Astrocyte of the cerebellum (primary cell): ENCODE results near the gene PRR32.
"Not testable (repeated sequence)": the region's sequence is repeated elsewhere in the genome, so short reads cannot be mapped to it uniquely, and the experiment has no call there.

Source experiments
- DNase-seq: peaks from one replicate; pipeline ENCODE4 v3.0.0-alpha.2; 2011; ENCODE audit warnings: low read depth
- H3K4me3 ChIP-seq: 2 replicates; pipeline ENCODE4 v1.5.1; 2011; ENCODE audit warnings: mild to moderate bottlenecking, low read depth, low read length, moderate library complexity
- in situ Hi-C: cut with HindIII; loops from 2 replicates; pipeline ENCODE4 v1.10.0; 2017; ENCODE audit warnings: low sequenced_read_pairs
- TF ChIP-seq, protein P1 (sequence below): IDR thresholded peaks from 2 replicates; pipeline ENCODE4 v1.5.1; 2012; ENCODE audit warnings: low read length, low read depth, moderate library complexity, mild to moderate bottlenecking; ENCODE audit errors: missing control alignments

Gene PRR32, protein sequence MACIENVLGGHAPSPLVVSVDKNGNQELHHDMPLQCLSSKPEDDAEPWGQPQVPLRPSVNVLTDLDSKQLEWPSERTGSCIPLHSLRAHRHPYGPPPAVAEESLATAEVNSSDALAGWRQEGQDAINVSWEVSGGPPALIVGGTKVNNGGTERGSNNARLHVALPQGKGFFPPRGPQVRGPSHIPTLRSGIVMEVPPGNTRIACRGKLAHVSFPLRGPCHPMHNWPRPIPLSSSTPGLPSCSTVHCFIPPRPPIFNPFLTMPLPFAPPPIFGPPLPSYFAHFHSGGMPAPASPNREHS

DNA sequence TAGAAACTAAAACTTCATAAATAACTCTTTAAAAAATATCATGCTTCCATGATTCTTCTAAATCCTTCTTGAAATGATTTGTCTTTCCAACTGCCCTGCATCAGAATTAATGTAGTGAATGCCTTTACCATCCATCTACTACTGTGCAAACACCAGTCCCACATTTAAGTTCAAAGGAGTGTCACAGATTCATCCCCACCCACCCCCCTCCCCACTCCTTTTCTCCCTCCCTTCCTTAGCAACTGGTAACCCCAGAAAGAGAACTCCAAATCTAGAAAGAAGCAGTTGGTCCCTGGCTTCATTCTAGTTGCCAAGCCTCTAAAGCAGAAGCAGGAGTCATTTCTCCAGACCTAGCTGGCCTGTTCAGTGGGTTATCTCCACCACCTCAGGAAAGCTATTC lies at the start of gene PRR32:
TSS of gene PRR32 (plus strand) at position 301 of the 400 bp plus-strand sequence. CDS start 115 bp downstream, outside the sequence.
- H3K4me3 ChIP-seq, result no peak within 1 kb of the TSS
- in situ Hi-C loops, result no loop called here
- TF ChIP-seq, protein P1, sequence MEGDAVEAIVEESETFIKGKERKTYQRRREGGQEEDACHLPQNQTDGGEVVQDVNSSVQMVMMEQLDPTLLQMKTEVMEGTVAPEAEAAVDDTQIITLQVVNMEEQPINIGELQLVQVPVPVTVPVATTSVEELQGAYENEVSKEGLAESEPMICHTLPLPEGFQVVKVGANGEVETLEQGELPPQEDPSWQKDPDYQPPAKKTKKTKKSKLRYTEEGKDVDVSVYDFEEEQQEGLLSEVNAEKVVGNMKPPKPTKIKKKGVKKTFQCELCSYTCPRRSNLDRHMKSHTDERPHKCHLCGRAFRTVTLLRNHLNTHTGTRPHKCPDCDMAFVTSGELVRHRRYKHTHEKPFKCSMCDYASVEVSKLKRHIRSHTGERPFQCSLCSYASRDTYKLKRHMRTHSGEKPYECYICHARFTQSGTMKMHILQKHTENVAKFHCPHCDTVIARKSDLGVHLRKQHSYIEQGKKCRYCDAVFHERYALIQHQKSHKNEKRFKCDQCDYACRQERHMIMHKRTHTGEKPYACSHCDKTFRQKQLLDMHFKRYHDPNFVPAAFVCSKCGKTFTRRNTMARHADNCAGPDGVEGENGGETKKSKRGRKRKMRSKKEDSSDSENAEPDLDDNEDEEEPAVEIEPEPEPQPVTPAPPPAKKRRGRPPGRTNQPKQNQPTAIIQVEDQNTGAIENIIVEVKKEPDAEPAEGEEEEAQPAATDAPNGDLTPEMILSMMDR, result no peak
- no peak for DNase-seq

DNA sequence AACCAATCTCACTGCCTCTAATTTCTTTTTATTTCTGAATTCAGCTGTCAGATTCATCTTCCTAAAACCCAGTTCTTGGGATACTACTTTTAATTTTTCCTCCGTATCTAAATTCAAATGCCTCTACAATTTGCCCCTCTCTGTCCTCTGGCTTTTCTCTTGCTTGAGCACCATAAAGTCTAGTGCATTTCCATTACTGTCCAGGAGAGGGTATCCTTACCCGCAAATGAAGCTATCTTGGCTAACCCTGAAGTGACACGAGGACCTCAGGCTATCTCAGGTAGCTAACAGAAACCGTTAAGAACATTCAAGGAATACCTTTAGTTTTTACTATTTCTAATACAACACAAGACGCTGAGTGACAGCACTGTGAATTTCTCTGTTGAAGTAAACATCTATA lies 49.4 kb upstream of the PRR32 start:
- TF ChIP-seq, protein P1, result peak; percentile 30
- DNase-seq, result no peak
- in situ Hi-C loops, result no loop called here
- no peak overlapping the region for H3K4me3 ChIP-seq

DNA sequence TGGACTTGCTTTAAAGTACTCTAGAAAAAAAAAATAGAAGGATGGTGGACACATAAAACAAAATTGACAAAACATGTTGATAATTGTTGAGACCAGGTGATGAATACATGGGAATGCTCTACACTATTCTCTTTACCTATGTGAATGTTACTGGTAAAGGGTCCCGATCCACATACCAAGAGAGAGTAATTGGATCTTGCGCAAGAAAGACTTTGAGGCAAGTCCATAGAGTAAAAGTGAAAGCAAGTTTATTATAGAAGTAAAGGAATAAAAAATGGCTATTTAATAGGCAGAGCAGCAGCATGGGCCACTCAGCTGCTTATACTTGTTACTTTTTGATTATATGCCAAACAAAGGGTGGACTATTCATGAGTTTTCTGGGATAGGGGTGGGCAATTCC lies 34.0 kb upstream of the PRR32 start:
- H3K4me3 ChIP-seq, result no peak overlapping the region
- in situ Hi-C loops, result no loop called here
- TF ChIP-seq, protein P1, result no peak
- no peak for DNase-seq

DNA sequence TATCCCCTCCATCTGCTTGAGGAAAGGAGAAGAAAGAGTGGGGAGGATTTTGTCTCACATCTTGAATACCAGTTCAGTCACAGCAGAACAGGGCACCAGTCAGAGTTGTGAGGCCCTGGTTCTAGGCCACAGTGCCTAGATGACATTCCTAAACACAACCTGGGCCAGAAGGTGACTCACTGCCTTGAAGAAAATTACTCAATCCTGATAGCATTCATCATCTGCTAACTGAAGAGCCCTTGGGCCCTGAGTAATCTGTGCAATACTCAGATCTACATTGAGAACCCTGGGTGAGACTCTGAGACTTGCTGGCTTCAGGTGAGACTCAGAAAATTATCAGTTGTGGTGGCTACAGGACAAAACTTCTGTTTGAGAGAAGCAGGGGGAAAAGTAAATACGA lies 20.5 kb upstream of the PRR32 start:
- DNase-seq, result no peak
- TF ChIP-seq, protein P1, result no peak
- in situ Hi-C loops, result no loop called here
- no peak overlapping the region for H3K4me3 ChIP-seq

- in situ Hi-C loops, DNase-seq, H3K4me3 ChIP-seq: not testable (repeated sequence)
Observed at GRCh38 chrX:126806784-126807183, 12.7 kb upstream of the PRR32 start.

DNA sequence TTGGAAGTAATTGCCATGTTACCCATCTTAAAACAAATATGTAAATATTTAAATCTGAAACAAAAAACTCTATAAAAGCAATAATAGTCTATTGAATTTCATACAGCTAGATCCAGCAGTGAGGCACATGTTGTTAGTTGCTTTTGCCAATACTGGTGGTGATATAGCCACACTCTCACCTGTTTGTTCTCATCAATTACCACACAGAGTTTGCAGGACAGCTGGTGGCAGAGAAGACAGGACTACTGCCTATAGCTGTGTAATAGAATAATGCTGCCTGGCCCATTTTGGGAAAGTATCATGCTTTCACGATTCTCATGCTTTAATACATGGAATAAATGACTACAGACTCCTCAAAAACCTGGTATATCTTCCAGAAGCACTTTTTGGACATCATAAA lies 3.7 kb upstream of the PRR32 start:
- no peak for DNase-seq
- TF ChIP-seq, protein P1, result no peak
- no peak overlapping the region for H3K4me3 ChIP-seq
- in situ Hi-C loops, result no loop called here

DNA sequence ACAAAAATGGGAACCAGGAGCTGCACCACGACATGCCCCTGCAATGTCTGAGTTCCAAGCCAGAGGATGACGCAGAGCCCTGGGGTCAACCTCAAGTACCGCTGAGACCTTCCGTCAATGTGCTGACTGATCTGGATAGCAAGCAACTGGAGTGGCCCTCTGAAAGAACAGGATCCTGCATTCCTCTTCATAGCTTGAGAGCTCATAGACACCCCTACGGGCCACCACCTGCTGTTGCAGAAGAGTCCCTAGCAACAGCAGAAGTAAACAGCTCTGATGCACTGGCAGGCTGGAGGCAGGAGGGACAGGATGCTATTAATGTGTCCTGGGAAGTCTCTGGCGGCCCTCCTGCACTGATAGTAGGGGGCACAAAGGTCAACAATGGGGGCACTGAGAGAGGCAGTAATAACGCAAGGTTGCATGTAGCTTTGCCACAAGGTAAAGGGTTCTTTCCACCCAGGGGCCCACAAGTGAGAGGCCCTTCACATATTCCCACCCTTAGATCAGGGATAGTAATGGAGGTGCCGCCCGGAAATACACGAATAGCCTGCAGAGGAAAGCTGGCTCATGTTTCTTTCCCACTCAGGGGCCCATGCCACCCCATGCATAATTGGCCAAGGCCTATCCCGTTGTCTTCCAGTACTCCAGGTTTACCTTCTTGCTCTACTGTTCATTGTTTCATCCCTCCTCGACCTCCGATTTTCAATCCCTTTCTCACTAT lies 1.3 kb downstream of the PRR32 start:
- TF ChIP-seq, protein P1, result no peak
- DNase-seq, result no peak
- no peak overlapping the region for H3K4me3 ChIP-seq
- in situ Hi-C loops, result no loop called here
